Activated naive CD4-positive, alpha-beta T cell treated with anti-CD3 and anti-CD28 coated beads, Interleukin-2, amount 50 U/mL, for 24 hours (primary cell): ENCODE measurements around the gene BRD3OS.

Experiments
- H3K27ac Mint-ChIP-seq: one replicate; pipeline ENCODE4 v1.8.0; 2021; ENCODE audit warnings: mild to moderate bottlenecking, mixed read lengths
- H3K27me3 Mint-ChIP-seq: one replicate; pipeline ENCODE4 v1.8.0; 2021; ENCODE audit warnings: mixed read lengths
- H3K36me3 Mint-ChIP-seq: one replicate; pipeline ENCODE4 v1.8.0; 2021; ENCODE audit warnings: mixed read lengths
- H3K4me1 Mint-ChIP-seq: one replicate; pipeline ENCODE4 v1.8.0; 2021; ENCODE audit warnings: mixed read lengths
- H3K4me3 Mint-ChIP-seq: one replicate; pipeline ENCODE4 v1.8.0; 2021; ENCODE audit warnings: mild to moderate bottlenecking, mixed read lengths
- H3K9me3 Mint-ChIP-seq: one replicate; pipeline ENCODE4 v1.8.0; 2021; ENCODE audit warnings: mixed read lengths

Gene BRD3OS

DNA sequence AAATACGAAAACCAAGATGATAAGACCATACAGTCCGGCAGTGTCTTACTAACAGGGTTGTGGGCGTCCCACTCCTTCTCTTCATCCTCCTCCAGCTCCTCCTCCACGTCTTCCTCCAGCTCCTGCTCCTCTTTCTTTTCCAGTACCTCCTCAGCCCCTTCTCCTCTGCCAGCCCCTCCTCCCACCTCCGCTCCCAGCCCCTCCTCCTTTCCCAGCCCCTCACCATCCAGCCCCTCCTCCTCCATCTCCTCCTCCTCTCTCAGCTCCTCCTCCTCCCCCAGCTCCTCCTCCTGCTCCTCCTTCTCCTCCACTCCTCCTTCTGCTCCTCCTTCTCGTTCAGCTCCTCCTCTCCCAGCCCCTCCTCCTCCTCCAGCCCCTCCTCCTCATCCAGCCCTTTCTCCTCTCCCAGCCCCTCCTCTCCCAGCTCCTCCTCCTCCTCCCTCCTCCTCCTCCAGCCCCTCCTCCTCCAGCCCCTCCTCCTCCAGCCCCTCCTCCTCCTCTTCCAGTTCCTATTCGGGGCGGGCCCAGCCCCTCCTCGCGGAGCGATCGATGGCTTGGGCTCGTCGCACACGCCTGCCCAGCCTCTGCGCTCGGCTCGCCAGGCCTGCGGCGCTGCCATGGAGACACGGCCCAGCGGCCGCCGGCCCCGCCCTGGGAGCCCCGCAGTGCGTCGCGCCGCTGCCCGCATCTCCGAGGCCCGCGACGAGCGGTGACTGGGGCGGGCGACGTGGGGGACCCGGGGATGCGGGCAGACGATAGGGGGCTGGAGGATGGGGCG lies at the start of gene BRD3OS:
Gene BRD3OS (plus strand): TSS at position 654 of the 778 bp plus-strand sequence. CDS start 1,267 bp downstream, outside the sequence.
- Mint-ChIP-seq H3K36me3 (no peaks in the 10 kb centered on the region), H3K27ac (peak within 1 kb of the TSS; percentile 57), H3K9me3 (no peaks in the 10 kb centered on the region)

GRCh38 chr9:133975511-133975910 lies 49.8 kb upstream of the BRD3OS start:
- Mint-ChIP-seq H3K27me3 (no peaks in the 10 kb centered on the region), H3K9me3 (no peaks in the 10 kb centered on the region), H3K27ac (no peak overlapping the region), H3K4me3 (no peak overlapping the region), H3K36me3 (no peaks in the 10 kb centered on the region), H3K4me1 (no peaks in the 10 kb centered on the region)

More for the DNA sequence above, at the start of gene BRD3OS:
- Mint-ChIP-seq H3K4me3 (peak within 1 kb of the TSS; percentile 80), H3K4me1 (peaks cover 16% of the 10 kb centered on the region), H3K27me3 (no peaks in the 10 kb centered on the region)

- H3K36me3 Mint-ChIP-seq, result no peaks in the 10 kb centered on the region
- H3K4me3 Mint-ChIP-seq, result no peak overlapping the region
- H3K27ac Mint-ChIP-seq, result no peak overlapping the region
- H3K9me3 Mint-ChIP-seq, result no peaks in the 10 kb centered on the region
- H3K4me1 Mint-ChIP-seq, result no peaks in the 10 kb centered on the region
- no peaks in the 10 kb centered on the region for H3K27me3 Mint-ChIP-seq
Observed at GRCh38 chr9:133976191-133976861, 49.0 kb upstream of the BRD3OS start.

DNA sequence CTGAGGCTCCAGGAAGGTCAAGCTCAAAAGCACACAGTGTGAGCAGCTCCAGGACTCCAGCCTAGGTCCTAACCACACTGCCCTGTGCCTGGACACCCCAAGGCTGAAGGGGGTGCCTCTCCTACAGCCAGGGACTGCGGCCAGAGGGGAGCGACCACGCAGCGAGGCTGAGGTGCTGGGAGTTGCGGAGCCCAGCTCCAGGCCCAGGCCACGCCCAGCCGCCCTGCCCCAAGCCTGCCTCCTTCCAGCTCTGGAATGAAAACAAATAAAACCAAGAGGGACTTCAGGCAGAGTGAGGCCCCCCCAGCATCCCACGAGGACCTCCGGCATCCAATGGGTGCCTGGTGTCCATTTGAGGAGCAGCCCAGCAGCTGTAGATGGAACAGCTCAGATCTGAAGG lies 48.4 kb upstream of the BRD3OS start:
- no peaks in the 10 kb centered on the region for H3K27me3 Mint-ChIP-seq
- H3K4me1 Mint-ChIP-seq, result no peaks in the 10 kb centered on the region
- H3K4me3 Mint-ChIP-seq, result no peak overlapping the region
- no peak overlapping the region for H3K27ac Mint-ChIP-seq
- no peaks in the 10 kb centered on the region for H3K9me3 Mint-ChIP-seq
- no peaks in the 10 kb centered on the region for H3K36me3 Mint-ChIP-seq

GRCh38 chr9:133977421-133978201 lies 47.7 kb upstream of the BRD3OS start:
- H3K4me3 Mint-ChIP-seq, result no peak overlapping the region
- H3K27ac Mint-ChIP-seq, result no peak overlapping the region
- H3K9me3 Mint-ChIP-seq, result no peaks in the 10 kb centered on the region
- no peaks in the 10 kb centered on the region for H3K4me1 Mint-ChIP-seq
- no peaks in the 10 kb centered on the region for H3K27me3 Mint-ChIP-seq
- no peaks in the 10 kb centered on the region for H3K36me3 Mint-ChIP-seq

GRCh38 chr9:133978226-133978898 lies 46.9 kb upstream of the BRD3OS start:
- H3K27ac Mint-ChIP-seq, result no peak overlapping the region
- no peaks in the 10 kb centered on the region for H3K36me3 Mint-ChIP-seq
- H3K4me1 Mint-ChIP-seq, result no peaks in the 10 kb centered on the region

DNA sequence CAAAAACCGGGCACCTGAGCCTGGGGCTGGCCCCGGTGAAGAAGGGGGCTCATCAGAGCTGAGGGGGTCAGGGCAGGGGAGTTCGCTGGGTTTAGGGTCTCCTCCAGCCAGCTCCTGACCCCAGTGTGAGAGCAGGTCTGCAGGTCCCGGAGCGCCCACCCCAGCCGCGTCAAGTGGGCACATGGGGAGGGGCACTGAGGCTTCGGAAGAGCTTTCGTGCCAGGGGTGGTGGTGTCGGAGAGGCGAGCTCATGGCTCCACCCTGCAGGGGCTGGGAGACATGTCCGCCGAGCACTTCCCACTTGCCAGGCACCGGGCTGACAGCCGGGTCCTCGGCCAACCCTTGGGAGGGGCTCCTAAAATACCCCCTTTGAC lies 46.4 kb upstream of the BRD3OS start:
- H3K4me3 Mint-ChIP-seq, result no peak overlapping the region
- no peaks in the 10 kb centered on the region for H3K27me3 Mint-ChIP-seq
- no peaks in the 10 kb centered on the region for H3K4me1 Mint-ChIP-seq
- no peak overlapping the region for H3K27ac Mint-ChIP-seq
- H3K36me3 Mint-ChIP-seq, result no peaks in the 10 kb centered on the region
- no peaks in the 10 kb centered on the region for H3K9me3 Mint-ChIP-seq

More at GRCh38 chr9:133978226-133978898, 46.9 kb upstream of the BRD3OS start:
- Mint-ChIP-seq H3K4me3 (no peak overlapping the region), H3K9me3 (no peaks in the 10 kb centered on the region), H3K27me3 (no peaks in the 10 kb centered on the region)

DNA sequence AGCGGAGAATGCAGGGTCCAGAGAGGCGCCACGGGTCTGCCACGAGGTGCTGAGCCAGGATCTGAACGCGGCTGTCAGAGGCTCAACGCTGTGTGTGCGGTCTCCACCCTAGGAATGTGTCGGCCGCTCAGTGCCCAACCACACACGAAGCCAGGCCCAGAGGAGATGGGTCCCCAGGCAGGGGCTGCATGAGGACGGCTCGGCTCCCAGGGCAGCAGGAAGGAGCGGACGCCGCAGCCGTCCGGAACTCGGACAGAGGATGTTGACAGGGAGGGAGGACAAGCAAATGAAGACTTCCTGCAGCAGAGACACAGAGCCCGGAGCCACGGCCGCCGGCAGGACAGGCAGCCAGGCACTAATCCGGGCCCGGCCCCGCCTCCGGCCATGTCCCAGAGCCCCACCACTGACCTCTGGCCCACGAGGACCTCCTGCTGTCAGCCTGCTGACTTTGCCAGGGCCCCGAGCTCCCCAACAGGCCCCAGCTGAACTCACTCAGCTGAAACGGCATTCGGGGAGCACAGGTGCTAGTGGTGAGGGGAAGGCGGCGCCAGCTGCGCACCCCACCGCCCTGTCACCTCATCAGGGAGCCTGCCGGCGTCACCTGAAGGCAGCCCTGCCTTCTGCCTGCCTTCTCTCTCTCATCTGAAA lies 45.9 kb upstream of the BRD3OS start:
- H3K4me3 Mint-ChIP-seq, result no peak overlapping the region
- H3K36me3 Mint-ChIP-seq, result no peaks in the 10 kb centered on the region
- no peaks in the 10 kb centered on the region for H3K4me1 Mint-ChIP-seq
- H3K27ac Mint-ChIP-seq, result no peak overlapping the region
- H3K9me3 Mint-ChIP-seq, result no peaks in the 10 kb centered on the region
- H3K27me3 Mint-ChIP-seq, result no peaks in the 10 kb centered on the region

DNA sequence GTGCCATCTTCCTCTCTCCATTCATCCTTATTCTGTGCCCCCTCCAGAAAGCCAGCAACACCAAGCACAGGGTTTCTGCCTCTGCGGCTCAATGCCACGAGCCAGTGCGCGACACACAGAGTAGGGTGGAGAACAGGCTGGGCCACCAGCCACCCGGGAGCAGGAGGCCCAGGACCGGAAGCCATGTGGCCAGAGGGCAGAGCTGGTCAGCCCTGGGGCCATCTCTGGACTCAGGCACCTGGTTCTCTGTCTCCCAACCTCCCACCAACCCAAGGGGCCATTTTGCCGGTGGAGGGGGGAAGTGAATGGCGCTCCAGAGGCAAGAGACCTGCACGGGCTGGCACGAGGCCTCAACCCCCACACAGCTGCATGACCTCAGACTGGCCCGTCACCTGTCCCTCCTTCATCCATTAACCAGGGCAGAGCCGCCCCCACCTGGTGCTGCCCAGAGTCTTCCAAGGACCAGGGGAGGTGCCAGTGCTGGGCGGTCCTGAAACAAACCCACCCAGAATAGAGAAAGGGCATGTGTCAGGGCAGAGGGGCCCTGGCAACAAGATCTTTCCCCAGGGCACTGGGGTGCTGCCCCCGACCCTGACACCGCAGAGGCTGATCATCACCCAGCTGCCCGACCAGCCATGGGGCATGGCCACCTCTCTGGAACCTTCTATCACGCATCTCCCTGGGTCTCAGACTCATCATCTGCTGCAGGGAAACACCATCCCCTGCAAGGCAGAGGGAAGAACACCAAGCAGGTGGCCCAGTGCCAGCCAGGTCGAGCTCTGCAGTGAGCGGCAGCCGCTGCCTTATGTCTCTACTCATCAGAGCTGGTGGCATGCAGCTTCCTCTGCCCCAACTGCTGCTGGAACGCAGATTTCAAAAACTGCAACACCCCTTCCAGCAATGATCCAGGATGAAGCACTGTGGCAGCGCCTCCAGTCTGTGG lies 45.1 kb upstream of the BRD3OS start:
- no peak overlapping the region for H3K27ac Mint-ChIP-seq
- no peaks in the 10 kb centered on the region for H3K4me1 Mint-ChIP-seq
- no peaks in the 10 kb centered on the region for H3K36me3 Mint-ChIP-seq
- H3K27me3 Mint-ChIP-seq, result no peaks in the 10 kb centered on the region
- H3K9me3 Mint-ChIP-seq, result no peaks in the 10 kb centered on the region
- H3K4me3 Mint-ChIP-seq, result no peak overlapping the region

- Mint-ChIP-seq H3K36me3 (no peaks in the 10 kb centered on the region), H3K4me3 (no peak overlapping the region), H3K27ac (no peak overlapping the region)
Observed at GRCh38 chr9:133980864-133981588, 44.3 kb upstream of the BRD3OS start.

GRCh38 chr9:133981589-133981957 lies 43.7 kb upstream of the BRD3OS start:
- no peaks in the 10 kb centered on the region for H3K4me1 Mint-ChIP-seq
- H3K27ac Mint-ChIP-seq, result no peak overlapping the region
- no peaks in the 10 kb centered on the region for H3K9me3 Mint-ChIP-seq
- no peak overlapping the region for H3K4me3 Mint-ChIP-seq
- H3K27me3 Mint-ChIP-seq, result no peaks in the 10 kb centered on the region
- no peaks in the 10 kb centered on the region for H3K36me3 Mint-ChIP-seq

More at GRCh38 chr9:133980864-133981588, 44.3 kb upstream of the BRD3OS start:
- no peaks in the 10 kb centered on the region for H3K4me1 Mint-ChIP-seq
- no peaks in the 10 kb centered on the region for H3K27me3 Mint-ChIP-seq
- no peaks in the 10 kb centered on the region for H3K9me3 Mint-ChIP-seq

- Mint-ChIP-seq H3K9me3 (no peaks in the 10 kb centered on the region), H3K27ac (no peak overlapping the region), H3K27me3 (no peaks in the 10 kb centered on the region), H3K4me3 (no peak overlapping the region), H3K36me3 (no peaks in the 10 kb centered on the region), H3K4me1 (no peaks in the 10 kb centered on the region)
Observed at GRCh38 chr9:133981958-133982681, 43.2 kb upstream of the BRD3OS start.

- Mint-ChIP-seq H3K4me3 (no peak overlapping the region), H3K27ac (no peak overlapping the region), H3K4me1 (no peaks in the 10 kb centered on the region), H3K27me3 (no peaks in the 10 kb centered on the region), H3K36me3 (no peaks in the 10 kb centered on the region), H3K9me3 (no peaks in the 10 kb centered on the region)
Observed at GRCh38 chr9:133982971-133983720, 42.1 kb upstream of the BRD3OS start.
